HK-2 (cell line): ENCODE data around the gene BCAP29.

Source experiments
- DNase-seq: peaks from one replicate; pipeline ENCODE4 v3.0.0-alpha.2; 2018; ENCODE audit not compliant: unreplicated experiment

The BCAP29 gene

GRCh38 chr7:107581387-107582013, 1.5 kb downstream of the BCAP29 start:
- no peak for DNase-seq

- no peak for DNase-seq
Measured at GRCh38 chr7:107582875-107583274, 2.8 kb downstream of the BCAP29 start.

DNA sequence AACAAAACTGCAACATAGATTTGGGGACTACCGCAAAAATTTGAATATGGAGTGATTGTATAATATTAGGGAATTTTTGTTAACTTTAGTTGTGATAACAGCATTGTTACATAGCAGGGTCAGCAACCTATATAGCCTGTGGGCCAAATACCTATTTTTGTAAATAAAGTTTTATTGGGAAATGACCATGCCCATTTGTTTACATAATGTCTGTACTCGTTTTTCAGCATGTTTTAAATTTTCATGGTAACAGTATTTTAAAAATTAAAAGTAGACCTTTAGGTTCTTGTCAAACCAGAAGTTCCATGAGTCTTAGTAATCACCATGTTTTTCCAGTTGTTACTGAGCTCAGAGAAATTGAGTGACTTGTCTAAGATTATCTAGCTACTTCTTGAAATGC, 4.7 kb downstream of the BCAP29 start:
- DNase-seq, result no peak

GRCh38 chr7:107588529-107589130, 8.6 kb downstream of the BCAP29 start:
- DNase-seq, result no peak

DNA sequence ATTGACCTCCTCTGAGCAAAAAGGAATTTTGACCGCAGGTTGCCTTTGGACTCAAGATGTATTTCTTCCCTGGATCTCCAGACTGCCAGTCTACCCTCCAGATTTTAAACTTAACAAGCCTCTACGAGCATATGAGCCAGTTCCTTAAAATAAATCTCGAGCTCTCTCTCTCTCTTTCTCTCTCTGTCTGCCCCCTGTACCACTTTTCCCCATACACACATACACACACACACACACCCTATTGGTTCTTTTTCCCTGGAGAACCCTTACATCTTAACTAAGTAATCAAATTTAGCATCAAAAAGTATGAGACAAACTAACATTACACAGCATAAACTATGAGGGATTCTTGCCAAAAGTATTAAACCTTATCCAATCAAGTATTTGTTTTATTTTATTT, 11.4 kb downstream of the BCAP29 start:
- DNase-seq, result no peak

- no peak for DNase-seq
Measured at GRCh38 chr7:107592361-107593024, 12.4 kb downstream of the BCAP29 start.

DNA sequence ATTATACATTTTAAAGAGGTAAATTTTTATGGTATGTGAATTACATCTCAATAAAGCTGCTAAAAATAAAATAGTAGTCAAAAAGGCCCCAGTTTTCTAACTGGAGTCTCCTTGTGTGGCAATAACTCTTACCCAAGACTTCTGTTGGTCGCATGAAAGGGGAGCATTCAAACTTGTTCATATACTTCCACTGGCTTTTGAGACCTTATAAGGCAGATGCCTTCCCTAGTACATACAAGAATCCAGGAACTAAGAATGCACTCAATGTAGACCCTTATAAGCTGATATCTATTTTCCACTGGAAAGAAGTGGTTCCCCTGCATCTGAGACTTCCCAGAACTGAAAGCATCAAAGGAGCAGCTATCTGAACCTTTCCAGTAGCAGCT, 13.0 kb downstream of the BCAP29 start:
- no peak for DNase-seq

- no peak for DNase-seq
Measured at GRCh38 chr7:107594961-107595737, 15.1 kb downstream of the BCAP29 start.

DNA sequence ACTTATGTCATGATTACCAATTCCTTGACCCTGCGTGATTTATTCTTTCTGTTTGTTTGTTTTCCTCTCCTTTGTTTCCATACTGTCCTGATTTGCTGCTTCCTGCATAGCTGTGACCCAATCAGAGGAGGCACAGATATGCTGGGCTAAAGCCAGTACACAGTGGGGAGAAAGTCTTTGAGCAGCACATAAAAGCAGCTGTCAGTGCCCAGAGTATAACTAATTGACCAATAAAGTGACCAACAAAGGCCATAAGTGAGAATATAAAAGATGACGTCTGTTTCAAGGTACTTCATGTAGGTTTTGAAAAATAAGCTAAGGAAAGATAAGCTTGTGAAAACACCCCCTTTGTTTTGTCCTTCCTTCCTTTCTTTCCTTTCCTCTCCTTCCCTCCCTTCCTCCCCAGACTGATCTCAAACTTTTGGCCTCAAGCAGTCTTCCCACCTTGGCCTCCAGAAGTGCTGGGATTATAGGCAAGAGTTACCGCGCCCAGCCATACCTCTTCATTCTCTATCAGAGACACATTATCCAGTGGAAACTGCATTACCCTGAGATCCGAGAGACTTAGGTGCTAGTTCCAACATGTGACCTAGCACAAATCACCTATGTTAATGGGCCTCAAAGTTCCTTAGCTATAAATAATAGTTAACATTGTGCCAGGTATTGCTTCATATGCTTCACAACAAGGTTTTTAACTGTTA, 17.0 kb downstream of the BCAP29 start:
- no peak for DNase-seq

GRCh38 chr7:107597582-107597916, 17.5 kb downstream of the BCAP29 start:
- no peak for DNase-seq

DNA sequence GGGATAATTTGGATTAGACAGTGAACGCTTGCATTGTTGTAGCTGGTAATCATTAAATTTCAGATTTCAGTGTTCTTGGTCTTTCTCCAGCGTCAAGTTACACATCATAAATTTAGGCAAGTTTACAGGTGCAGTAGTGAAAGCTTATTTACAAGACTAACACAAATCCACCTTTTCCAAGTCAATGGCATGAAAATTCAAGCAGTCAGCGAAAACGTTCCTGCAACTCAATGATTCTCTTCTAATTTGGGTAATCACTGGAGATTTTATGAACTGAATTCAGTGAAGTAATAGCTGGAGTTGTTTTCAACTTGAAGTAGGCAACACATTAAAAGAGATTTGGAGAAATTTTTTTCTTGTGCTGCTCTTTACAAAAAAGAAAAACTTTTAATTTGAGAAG, 17.9 kb downstream of the BCAP29 start:
- no peak for DNase-seq

DNA sequence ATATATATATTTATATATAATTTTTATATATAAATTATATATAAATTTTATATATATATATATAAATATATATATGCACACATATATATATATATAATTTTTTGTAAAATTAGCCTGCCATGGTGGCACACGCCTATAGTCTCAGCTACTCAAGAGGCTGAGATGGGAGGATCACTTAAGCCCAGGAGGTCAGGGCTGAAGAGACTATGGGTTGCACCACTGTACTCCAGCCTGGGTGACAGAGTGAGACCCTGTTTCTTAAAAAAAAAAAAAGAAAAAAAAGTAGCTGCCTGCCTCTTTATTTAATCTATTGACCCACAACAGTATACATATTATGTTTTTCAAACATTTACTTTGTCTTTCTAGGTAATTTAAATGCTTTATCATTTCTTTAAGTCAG, 19.2 kb downstream of the BCAP29 start:
- no peak for DNase-seq

DNA sequence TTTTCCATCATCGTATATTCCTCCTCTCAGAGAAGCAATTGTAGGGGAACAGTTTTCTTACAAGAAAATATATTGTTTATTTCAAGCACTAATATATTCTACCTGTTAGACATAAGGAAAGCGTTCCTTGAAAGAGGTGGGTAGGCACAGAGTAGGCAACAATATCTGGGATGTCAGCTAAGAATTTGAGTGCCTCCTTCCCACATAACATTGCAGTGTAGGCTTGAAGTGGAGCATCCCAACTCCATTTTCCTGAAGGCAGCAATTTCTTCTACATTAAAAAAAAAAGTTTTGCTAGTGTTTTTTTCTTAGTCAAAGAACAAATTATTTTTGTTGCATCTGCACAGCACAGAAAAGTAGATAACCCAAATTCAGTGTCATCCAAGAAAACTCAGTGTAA, 20.8 kb downstream of the BCAP29 start:
- no peak for DNase-seq

- DNase-seq, result no peak
Measured at GRCh38 chr7:107605218-107605815, 25.3 kb downstream of the BCAP29 start.

DNA sequence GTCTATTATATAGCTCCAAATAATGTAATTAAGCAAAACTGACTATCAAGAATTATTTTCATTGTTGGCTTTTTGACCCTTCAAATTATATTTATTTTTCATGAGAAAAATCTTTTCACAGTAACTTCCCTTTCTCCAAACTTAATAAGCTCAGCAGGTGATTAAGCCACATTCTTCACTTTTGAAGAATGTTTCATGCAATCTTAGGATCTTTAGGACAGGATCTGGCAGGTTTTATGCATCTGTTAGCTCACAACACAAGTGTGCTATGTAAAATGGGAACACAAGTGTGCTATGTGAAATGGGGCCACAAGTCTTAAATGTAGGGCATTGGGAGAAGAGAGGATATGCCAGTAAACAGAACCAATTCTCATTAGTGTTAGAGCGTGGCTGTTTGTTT, 26.3 kb downstream of the BCAP29 start:
- no peak for DNase-seq

- no peak for DNase-seq
Measured at GRCh38 chr7:107609811-107610261, 29.8 kb downstream of the BCAP29 start.

GRCh38 chr7:107610323-107610722, 30.3 kb downstream of the BCAP29 start:
- no peak for DNase-seq

GRCh38 chr7:107613439-107613838, 33.4 kb downstream of the BCAP29 start:
- DNase-seq, result no peak

DNA sequence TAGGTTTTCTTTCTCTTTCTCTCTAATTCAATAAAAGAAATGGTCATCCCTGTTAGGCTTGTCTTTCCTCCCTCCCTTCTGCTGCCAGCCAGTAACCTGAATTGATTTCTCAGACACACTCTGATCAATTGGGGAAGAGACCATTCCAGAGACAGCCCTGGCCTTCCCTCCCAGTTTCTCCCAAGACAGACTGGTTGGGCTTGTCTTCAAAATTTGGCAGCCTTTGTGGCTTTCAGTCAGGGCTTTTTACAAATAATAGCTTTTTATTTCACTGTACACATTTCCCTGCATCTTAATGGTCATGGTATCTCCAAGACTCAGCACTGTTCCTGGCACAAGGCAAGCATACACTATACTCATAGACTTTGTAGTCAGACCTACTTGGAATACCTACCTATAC, 33.9 kb downstream of the BCAP29 start:
- DNase-seq, result no peak

DNA sequence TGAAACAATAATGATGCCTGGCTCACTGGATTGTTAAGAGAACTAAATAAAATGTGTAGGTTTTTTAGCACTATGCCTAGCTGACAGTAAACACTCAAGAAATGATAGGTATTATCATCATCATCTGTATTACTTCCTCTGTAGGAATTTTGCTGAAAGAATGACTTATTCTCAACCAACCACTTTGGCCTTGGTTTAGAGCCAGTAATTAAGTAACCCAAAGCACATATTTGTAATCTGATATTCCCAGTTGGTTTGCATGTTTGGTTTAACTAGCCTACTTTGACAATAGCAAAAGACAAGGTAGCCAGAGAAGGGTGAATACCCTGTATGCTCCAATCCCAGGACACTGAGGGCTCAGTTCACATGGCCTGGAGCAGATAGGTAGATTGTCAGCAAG, 34.4 kb downstream of the BCAP29 start:
- no peak for DNase-seq

DNA sequence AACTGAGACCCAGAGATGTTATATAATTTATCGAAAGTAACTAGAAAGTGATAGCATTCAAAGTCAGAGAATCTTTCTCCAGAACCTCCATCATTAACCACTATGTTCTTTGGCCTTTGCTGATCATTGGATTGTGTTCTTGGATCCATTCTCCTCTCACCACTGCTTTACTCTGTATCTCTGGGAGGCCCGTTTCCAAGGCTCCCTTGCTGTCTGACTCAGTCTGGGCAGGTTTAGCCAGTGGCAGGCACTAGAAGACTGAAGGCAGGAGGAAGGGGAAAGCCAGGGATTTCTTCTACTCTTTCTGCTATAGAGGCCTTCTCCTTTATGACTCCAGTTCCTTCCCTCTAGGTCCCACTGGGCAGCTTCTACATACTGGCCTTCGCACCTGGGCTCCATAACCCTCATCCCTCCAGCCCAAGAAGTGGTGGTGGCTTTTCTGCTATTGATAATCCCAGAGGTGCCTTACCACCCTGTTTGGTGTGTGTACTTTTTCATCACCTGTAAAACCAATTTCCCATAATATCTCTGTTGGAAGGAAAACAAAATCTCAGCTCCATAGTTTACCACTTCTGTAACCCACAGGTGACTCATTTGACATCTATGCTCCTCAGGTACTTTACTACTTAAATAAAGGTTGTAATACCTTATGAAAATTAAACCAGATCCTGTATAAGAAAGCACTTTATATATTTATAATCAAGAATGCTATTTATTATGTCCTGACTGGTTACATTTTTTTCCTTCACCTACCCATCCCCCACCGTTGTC, 36.0 kb downstream of the BCAP29 start:
- DNase-seq, result no peak
